IMR-90 (cell line): ENCODE data around the gene NHSL1. TPM values are rescaled to one million over a fixed set of nuclear protein-coding genes. Genes with fewer than 3 reads are reported as not detected.
A peak's percentile ranks its signal among the peaks of the same experiment; 100 is the strongest.

ENCODE experiments used
- ATAC-seq: fragments of 200-7000 bp; cut with Tn5 transposase; 2 replicates; pipeline ENCODE4 v1.9.1; 2020; ENCODE audit warnings: low read depth, mild to moderate bottlenecking, moderate library complexity
- BruUV-seq: library from RNA; stranded (reverse); fragments of 400-500 nt; replicated peaks from 2 replicates; lab custom pipeline; 2021; lab: Mats Ljungman, UMichigan
- CTCF ChIA-PET: fragments of 300-600 bp; formaldehyde crosslinking; extraction: SDS; loops from one replicate; lab custom pipeline; 2021; ENCODE audit warnings: antibody characterized with exemption; lab: Yijun Ruan, JAX
- POLR2A ChIA-PET: fragments of 300-600 bp; sonication (Branson Sonifier 250); formaldehyde crosslinking; loops from one replicate; lab custom pipeline; 2022; ENCODE audit warnings: antibody characterized with exemption; ENCODE audit not compliant: unreplicated experiment; lab: Charles Lee
- DNase-seq: peaks from one replicate; pipeline ENCODE4 v3.0.0; 2013
- H2AFZ ChIP-seq: replicated peaks from 2 replicates; pipeline ENCODE3; 2013; ENCODE audit warnings: low read length, mild to moderate bottlenecking; ENCODE audit not compliant: poor library complexity
- H2AK5ac ChIP-seq: 2 replicates; pipeline ENCODE4 v1.6.1; 2013; ENCODE audit warnings: low read depth, low read length, inconsistent platforms
- H2AK9ac ChIP-seq: replicated peaks from 2 replicates; pipeline ENCODE3; 2013; ENCODE audit warnings: mild to moderate bottlenecking, low read depth, low read length, moderate library complexity; ENCODE audit not compliant: poor library complexity
- H2BK120ac ChIP-seq: 2 replicates; pipeline ENCODE4 v1.6.1; 2013; ENCODE audit warnings: low read depth, low read length, inconsistent platforms
- H2BK15ac ChIP-seq: 3 replicates; pipeline ENCODE4 v1.6.1; 2013; ENCODE audit warnings: low read depth, low read length, inconsistent platforms
- H2BK20ac ChIP-seq: 2 replicates; pipeline ENCODE4 v1.6.1; 2013; ENCODE audit warnings: low read depth, mild to moderate bottlenecking, inconsistent platforms, low read length, moderate library complexity
- H2BK5ac ChIP-seq: 2 replicates; pipeline ENCODE4 v1.6.1; 2013; ENCODE audit warnings: mild to moderate bottlenecking, low read depth, low read length, inconsistent platforms; ENCODE audit not compliant: poor library complexity, severe bottlenecking
- H3K14ac ChIP-seq: replicated peaks from 2 replicates; pipeline ENCODE4 v1.6.1; 2013; ENCODE audit warnings: low read depth, low read length, inconsistent platforms
- H3K18ac ChIP-seq: 2 replicates; pipeline ENCODE4 v1.6.1; 2013; ENCODE audit warnings: low read depth, low read length, control low read depth
- H3K23ac ChIP-seq: 2 replicates; pipeline ENCODE4 v1.6.1; 2013; ENCODE audit warnings: low read depth, low read length, inconsistent platforms
- H3K27ac ChIP-seq: 2 replicates; pipeline ENCODE4 v1.5.1; 2013; ENCODE audit warnings: mild to moderate bottlenecking, control low read depth, low read length; ENCODE audit not compliant: insufficient read depth
- H3K27me3 ChIP-seq: 2 replicates; pipeline ENCODE4 v1.6.1; 2013; ENCODE audit warnings: low read length; ENCODE audit not compliant: control insufficient read depth, insufficient read depth
- H3K36me3 ChIP-seq: 2 replicates; pipeline ENCODE4 v1.6.1; 2013; ENCODE audit warnings: low read length, mixed read lengths; ENCODE audit not compliant: control insufficient read depth, insufficient read depth
- H3K4ac ChIP-seq: 2 replicates; pipeline ENCODE4 v1.6.1; 2013; ENCODE audit warnings: low read depth, low read length, inconsistent platforms
- H3K4me1 ChIP-seq: 2 replicates; pipeline ENCODE4 v1.6.1; 2013; ENCODE audit warnings: low read length, mixed read lengths; ENCODE audit not compliant: control insufficient read depth, insufficient read depth
- H3K4me2 ChIP-seq: 2 replicates; pipeline ENCODE4 v1.6.1; 2013; ENCODE audit warnings: low read depth, mild to moderate bottlenecking, control low read depth, low read length, moderate library complexity
- H3K4me3 ChIP-seq: 2 replicates; pipeline ENCODE4 v1.5.1; 2013; ENCODE audit warnings: low read depth, mild to moderate bottlenecking, control low read depth, low read length, moderate library complexity; ENCODE audit not compliant: insufficient read depth
- H3K56ac ChIP-seq: 2 replicates; pipeline ENCODE4 v1.6.1; 2013; ENCODE audit warnings: low read length, inconsistent platforms; ENCODE audit not compliant: insufficient read depth; ENCODE audit errors: extremely low read depth
- H3K79me1 ChIP-seq, 2 experiments: 2 replicates each; pipeline ENCODE4 v1.6.1; 2013; ENCODE audit warnings: low read length in 2 of 2, inconsistent platforms in 1 of 2, low read depth in 1 of 2
- H3K9ac ChIP-seq: 2 replicates; pipeline ENCODE4 v1.6.1; 2013; ENCODE audit warnings: low read depth, low read length, control low read depth
- H3K9me1 ChIP-seq: 2 replicates; pipeline ENCODE4 v1.6.1; 2013; ENCODE audit warnings: low read length, inconsistent platforms; ENCODE audit not compliant: insufficient read depth
- H3K9me3 ChIP-seq: 2 replicates; pipeline ENCODE4 v1.6.1; 2013; ENCODE audit warnings: low read length; ENCODE audit not compliant: control insufficient read depth, insufficient read depth
- H4K20me1 ChIP-seq: 2 replicates; pipeline ENCODE4 v1.6.1; 2013; ENCODE audit warnings: low read length, inconsistent platforms; ENCODE audit not compliant: insufficient read depth
- H4K5ac ChIP-seq: 2 replicates; pipeline ENCODE4 v1.6.1; 2013; ENCODE audit warnings: mild to moderate bottlenecking, low read depth, low read length, control low read depth
- H4K8ac ChIP-seq, 2 experiments: 2 replicates each; pipeline ENCODE4 v1.6.1; 2013; ENCODE audit warnings: low read depth in 2 of 2, low read length in 2 of 2, control low read depth in 1 of 2, inconsistent platforms in 1 of 2
- H4K91ac ChIP-seq: 2 replicates; pipeline ENCODE4 v1.6.1; 2013; ENCODE audit warnings: low read depth, low read length, inconsistent platforms; ENCODE audit not compliant: insufficient read depth
- BHLHE40 ChIP-seq: fragments of 150-350 bp; IDR thresholded peaks from 2 replicates; pipeline ENCODE4 v1.6.1; 2016; ENCODE audit warnings: mild to moderate bottlenecking, low read depth, low read length
- RAD21 ChIP-seq: IDR thresholded peaks from 2 replicates; pipeline ENCODE4 v1.6.1; 2012; ENCODE audit warnings: low read length, improper control_type of control experiment
- SMC3 ChIP-seq: fragments of 150-350 bp; IDR thresholded peaks from 2 replicates; pipeline ENCODE4 v1.6.1; 2016; ENCODE audit warnings: low read depth, mild to moderate bottlenecking, antibody characterized with exemption, low read length, moderate library complexity
- WGBS, 2 experiments: methylation state at CpG; one replicate each; pipeline versions ENCODE4 v1.1.5 to v1.1.7; 2013; ENCODE audit warnings: missing lambda C conversion rate in 2 of 2; ENCODE audit not compliant: insufficient read length in 1 of 2; ENCODE audit errors: extremely low coverage in 2 of 2; 5-methylcytosine and 5-hydroxymethylcytosine counted together
- dilution Hi-C: fragments of 300-500 bp; cut with HindIII; formaldehyde crosslinking; loops from one replicate; pipeline ENCODE4 v1.14.3; 2018; ENCODE audit warnings: low sequenced_read_pairs; ENCODE audit not compliant: unreplicated experiment
- in situ Hi-C: fragments of 300-500 bp; cut with MboI; formaldehyde crosslinking; loops from 3 replicates; pipeline ENCODE4 v1.14.3; 2019; ENCODE audit warnings: low sequenced_read_pairs, inconsistent platforms, mixed read lengths
- intact Hi-C: fragments of 100-400 bp; cut with micrococcal nuclease; formaldehyde crosslinking; loops from 2 replicates; pipeline ENCODE4 v1.10.0; 2022
- polyA plus RNA-seq, 3 experiments: library from polyadenylated mRNA; depleted of rRNA; stranded (reverse); fragments of >200 nt; gene quantifications; 2 replicates each; pipeline ENCODE4 v1.2.3, GENCODE V29; 2012; ENCODE audit warnings: low replicate concordance in 1 of 3
- total RNA-seq: library from RNA; depleted of rRNA; stranded (reverse); fragments of >200 nt; gene quantifications from 2 replicates; pipeline ENCODE4 v1.2.3, GENCODE V29; 2012
- TF ChIP-seq, protein P1 (sequence below): conservative IDR thresholded peaks from 2 replicates; pipeline ENCODE4 v1.5.1; 2012; ENCODE audit warnings: mild to moderate bottlenecking, low read depth, low read length, improper control_type of control experiment

Gene NHSL1
- total and polyA plus RNA-seq, 2 of the 4 experiments (the other 2 are of a cell fraction), result 5.6 to 7.2 TPM

DNA sequence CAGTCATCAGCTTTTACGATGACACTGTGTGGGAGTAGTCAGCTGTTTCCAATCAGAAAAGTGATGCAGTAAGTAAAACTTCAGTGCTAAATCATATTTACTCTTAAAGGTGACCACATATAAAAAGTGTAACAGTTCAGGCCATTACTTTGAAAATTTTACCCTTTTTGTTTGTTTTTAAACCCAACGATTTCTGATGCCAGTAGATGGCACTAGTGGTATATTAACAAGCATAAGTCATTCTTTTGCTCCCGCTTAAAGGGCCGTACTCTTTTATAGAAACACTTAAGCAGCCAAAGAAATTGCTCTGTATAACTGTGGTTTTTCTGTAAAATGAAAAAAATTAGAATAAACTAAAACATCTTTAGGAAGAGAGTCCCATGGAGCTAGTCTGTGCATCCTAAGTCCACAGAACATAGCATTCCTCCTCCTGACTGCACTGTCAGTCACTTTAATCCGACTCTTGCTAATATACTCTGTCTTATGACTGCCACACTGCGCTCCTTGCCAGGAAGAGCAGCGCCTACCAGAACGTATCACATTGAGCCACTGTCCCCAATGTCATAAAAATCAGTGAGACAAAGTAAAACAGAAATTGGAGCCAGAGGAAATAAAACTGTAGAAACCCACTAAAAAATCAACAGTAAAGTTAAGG, 70.2 kb downstream of the NHSL1 start:
- intact Hi-C loops (loop anchor here (1.0 to 10.0 kb wide), 4 partner anchors 80 to 338 kb away; no protein-coding TSS in a partner anchor), in situ Hi-C loops (no loop called here), dilution Hi-C loops (no loop called here)
- Histone ChIP-seq H4K5ac (no peak overlapping the region), H3K4ac (no peak overlapping the region), H2BK120ac (no peak overlapping the region), H3K27me3 (no peaks in the 10 kb centered on the region), H3K9me1 (no peaks in the 10 kb centered on the region), H3K79me1 (no peaks in the 10 kb centered on the region), H3K4me3 (no peak overlapping the region), H3K14ac (no peak overlapping the region), H4K8ac (0 out of 4 replicates have a peak overlapping the region, but pooled peaks of 1 of the 2 experiments have one; percentile 1), H2AFZ (no peak overlapping the region), H3K36me3 (peaks cover 15% of the 10 kb centered on the region), H2AK9ac (no peak overlapping the region), H2AK5ac (no peak overlapping the region), H3K23ac (no peak overlapping the region), H3K4me1 (peaks cover 5% of the 10 kb centered on the region; the same call in 1 of the 2 replicates), H3K9me3 (no peaks in the 10 kb centered on the region), H3K27ac (no peak overlapping the region), H2BK15ac (no peak overlapping the region), H4K91ac (no peak overlapping the region), H3K9ac (no peak overlapping the region), H4K20me1 (no peaks in the 10 kb centered on the region), H2BK20ac (no peak overlapping the region), H2BK5ac (no peak overlapping the region), H3K18ac (no peak overlapping the region), H3K4me2 (no peak overlapping the region), H3K56ac (no peak overlapping the region)
- ATAC-seq, result peak; percentile 76
- no TSS peak for BruUV-seq
- peak; percentile 81 for TF ChIP-seq SMC3
- TF ChIP-seq RAD21, result peak; percentile 80
- TF ChIP-seq, protein P1, sequence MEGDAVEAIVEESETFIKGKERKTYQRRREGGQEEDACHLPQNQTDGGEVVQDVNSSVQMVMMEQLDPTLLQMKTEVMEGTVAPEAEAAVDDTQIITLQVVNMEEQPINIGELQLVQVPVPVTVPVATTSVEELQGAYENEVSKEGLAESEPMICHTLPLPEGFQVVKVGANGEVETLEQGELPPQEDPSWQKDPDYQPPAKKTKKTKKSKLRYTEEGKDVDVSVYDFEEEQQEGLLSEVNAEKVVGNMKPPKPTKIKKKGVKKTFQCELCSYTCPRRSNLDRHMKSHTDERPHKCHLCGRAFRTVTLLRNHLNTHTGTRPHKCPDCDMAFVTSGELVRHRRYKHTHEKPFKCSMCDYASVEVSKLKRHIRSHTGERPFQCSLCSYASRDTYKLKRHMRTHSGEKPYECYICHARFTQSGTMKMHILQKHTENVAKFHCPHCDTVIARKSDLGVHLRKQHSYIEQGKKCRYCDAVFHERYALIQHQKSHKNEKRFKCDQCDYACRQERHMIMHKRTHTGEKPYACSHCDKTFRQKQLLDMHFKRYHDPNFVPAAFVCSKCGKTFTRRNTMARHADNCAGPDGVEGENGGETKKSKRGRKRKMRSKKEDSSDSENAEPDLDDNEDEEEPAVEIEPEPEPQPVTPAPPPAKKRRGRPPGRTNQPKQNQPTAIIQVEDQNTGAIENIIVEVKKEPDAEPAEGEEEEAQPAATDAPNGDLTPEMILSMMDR, result peak; percentile 80
- TF ChIP-seq BHLHE40, result no peak
- ChIA-PET POLR2A (no interaction called here), CTCF (interaction anchor here (0.8 to 2.5 kb wide), 6 partner anchors 78 to 157 kb away, joined by 3 to 8 read pairs (median 3); no protein-coding TSS in a partner anchor)
- no CpG with 5 or more reads among the region's 8 CpGs for WGBS, 2 experiments
- DNase-seq, result peak; percentile 77
